ENCODE results near the gene GNG8.
"Not testable (repeated sequence)": the region's sequence is repeated elsewhere in the genome, so short reads cannot be mapped to it uniquely, and the experiment has no call there.

The GNG8 gene

GRCh38 chr19:46644720-46645119, 8.7 kb upstream of the GNG8 start:
- no peak for DNase-seq

- DNase-seq, result no peak
Observed at GRCh38 chr19:46640656-46641055, 4.7 kb upstream of the GNG8 start.

- DNase-seq, result peak; percentile 50 to 64
Observed at GRCh38 chr19:46639358-46640182, 3.6 kb upstream of the GNG8 start.

GRCh38 chr19:46637224-46637623, 1.2 kb upstream of the GNG8 start:
- DNase-seq, result no peak

GRCh38 chr19:46634656-46635218, 1.3 kb downstream of the GNG8 start:
- DNase-seq, result no peak

GRCh38 chr19:46634045-46634655, 1.9 kb downstream of the GNG8 start:
- peak; percentile 99 for DNase-seq

GRCh38 chr19:46633130-46633529, 2.9 kb downstream of the GNG8 start:
- DNase-seq, result no peak

- no peak for DNase-seq
Observed at GRCh38 chr19:46631481-46631880, 4.5 kb downstream of the GNG8 start.

GRCh38 chr19:46630586-46631205, 5.3 kb downstream of the GNG8 start:
- no peak for DNase-seq

GRCh38 chr19:46629546-46630025, 6.4 kb downstream of the GNG8 start:
- no peak for DNase-seq

- not testable (repeated sequence) for DNase-seq
Observed at GRCh38 chr19:46628970-46629369, 7.0 kb downstream of the GNG8 start.

- DNase-seq, result no peak
Observed at GRCh38 chr19:46626446-46626845, 9.6 kb downstream of the GNG8 start.

- DNase-seq, result no peak
Observed at GRCh38 chr19:46625731-46626130, 10.3 kb downstream of the GNG8 start.

- DNase-seq, result peak; percentile 66 to 76
Observed at GRCh38 chr19:46624958-46625661, 10.9 kb downstream of the GNG8 start, which contains the start of gene PTGIR. Gene PTGIR, minus strand, starts transcription at chr19:46625089. Its CDS starts 864 bp downstream, at chr19:46624225.

GRCh38 chr19:46623915-46624502, 12.0 kb downstream of the GNG8 start:
- no peak for DNase-seq

- no peak for DNase-seq
Observed at GRCh38 chr19:46622118-46622446, 13.9 kb downstream of the GNG8 start.

GRCh38 chr19:46621191-46622117, 14.5 kb downstream of the GNG8 start:
- no peak for DNase-seq

- no peak for DNase-seq
Observed at GRCh38 chr19:46620716-46621115, 15.3 kb downstream of the GNG8 start.

GRCh38 chr19:46620267-46620666, 15.7 kb downstream of the GNG8 start:
- no peak for DNase-seq

- no peak for DNase-seq
Observed at GRCh38 chr19:46618670-46619231, 17.3 kb downstream of the GNG8 start.

GRCh38 chr19:46617601-46618000, 18.4 kb downstream of the GNG8 start:
- no peak for DNase-seq

Data from activated CD4-positive, alpha-beta T cell treated with anti-CD3 and anti-CD28 coated beads, Interleukin-2, amount 50 U/mL, for 48 hours (primary cell).